Upper lobe of left lung (tissue), 6 donors: ENCODE measurements around the gene DOCK1. TPM values are rescaled to one million over a fixed set of nuclear protein-coding genes. Genes with fewer than 3 reads are reported as not detected.

Experiments used
- ATAC-seq, 2 donors: fragments of 200-7000 bp; cut with Tn5 transposase; one replicate each; pipeline ENCODE4 v1.9.1; 2022; ENCODE audit warnings: mild to moderate bottlenecking in 2 of 2, moderate library complexity in 2 of 2; ENCODE audit not compliant: low FRiP score in 2 of 2
- DNase-seq, 2 donors: peaks; one replicate each; pipeline ENCODE4 v3.0.0-alpha.2; 2019 to 2020
- H3K27ac ChIP-seq, 4 donors: fragments of 200-600 bp; sonication (generic); one replicate each; pipeline ENCODE4 v1.5.1; 2016 to 2019
- H3K27me3 ChIP-seq, 4 donors: fragments of 200-600 bp; sonication (generic); one replicate each; pipeline ENCODE4 v1.5.1; 2017 to 2019
- H3K36me3 ChIP-seq, 4 donors: fragments of 200-600 bp; sonication (generic); one replicate each; pipeline ENCODE4 v1.5.1; 2016 to 2019
- H3K4me1 ChIP-seq, 4 donors: fragments of 200-600 bp; sonication (generic); one replicate each; pipeline ENCODE4 v1.5.1; 2018 to 2019
- H3K4me3 ChIP-seq, 4 donors: fragments of 200-600 bp; sonication (generic); one replicate each; pipeline ENCODE4 v1.5.1; 2017 to 2019; ENCODE audit warnings: mild to moderate bottlenecking in 2 of 4, moderate library complexity in 1 of 4
- H3K9me3 ChIP-seq, 4 donors: fragments of 200-600 bp; sonication (generic); one replicate each; pipeline ENCODE4 v1.5.1; 2018 to 2019
- CTCF ChIP-seq, 6 experiments: fragments of 450-650 bp in 4 of 6; fragments of 200-600 bp in 2 of 6; sonication (generic) in 2 of 6; IDR thresholded peaks; one replicate each; pipeline ENCODE4 v1.5.1; 2016 to 2019; ENCODE audit warnings: antibody characterized with exemption in 6 of 6
- EP300 ChIP-seq, 4 donors: sonication (generic); formaldehyde crosslinking; IDR thresholded peaks; one replicate each; pipeline ENCODE4 v1.5.1; 2017; ENCODE audit warnings: antibody characterized with exemption in 4 of 4, control low read depth in 2 of 4
- POLR2A ChIP-seq, 4 donors: fragments of 450-650 bp; IDR thresholded peaks; one replicate each; pipeline ENCODE4 v1.5.1; 2016 to 2017; ENCODE audit warnings: antibody characterized with exemption in 4 of 4, mild to moderate bottlenecking in 2 of 4
- POLR2AphosphoS5 ChIP-seq, 2 donors: sonication (generic); formaldehyde crosslinking; IDR thresholded peaks; one replicate each; pipeline ENCODE4 v1.5.1; 2017; ENCODE audit warnings: antibody characterized with exemption in 2 of 2
- WGBS, 2 donors: methylation state at CpG; one replicate each; pipeline ENCODE4 v1.1.5; 2017 to 2018; 5-methylcytosine and 5-hydroxymethylcytosine counted together
- total RNA-seq, 6 donors: library from RNA; depleted of rRNA in 4 of 6; stranded (reverse); fragments of >200 nt in 4 of 6; gene quantifications; one replicate each; pipeline versions ENCODE4 v1.1.0 to v1.2.1, GENCODE V29; 2016 to 2021
- donor health status: DM: no; HTN: no; CAD: no; lungs with moderate emphysema.
- donor health status: DM: no; HTN: yes; CAD: no; lungs with severe emphysema.

Gene DOCK1
- total RNA-seq, 6 donors from 2014 or later = 37.5 to 63.9 (median 45.8) TPM

- no peak for ATAC-seq
Observed at GRCh38 chr10:127410030-127410429, 504.8 kb downstream of the DOCK1 start.

GRCh38 chr10:127411062-127411461, 505.8 kb downstream of the DOCK1 start:
- Histone ChIP-seq H3K9me3 (no peaks in the 10 kb centered on the region), H3K27me3 (no peaks in the 10 kb centered on the region), H3K4me3 (no peak overlapping the region), H3K27ac (no peak overlapping the region), H3K36me3 (peaks cover 0 to 14% (median 6%) of the 10 kb centered on the region in 4 donors), H3K4me1 (no peaks in the 10 kb centered on the region)
- ATAC-seq (no peak), DNase-seq (no peak)
- TF ChIP-seq CTCF (IDR thresholded peaks at IDR 0.05) = no peak
- TF ChIP-seq POLR2A (IDR thresholded peaks at IDR 0.05) = no peak
- no peak for TF ChIP-seq POLR2AphosphoS5 (IDR thresholded peaks at IDR 0.05)
- no peak for TF ChIP-seq EP300 (IDR thresholded peaks at IDR 0.05)
- 95 to 100% methylated on average over 7 to 10 of the region's 10 CpGs for WGBS, 2 donors

More at GRCh38 chr10:127410030-127410429, 504.8 kb downstream of the DOCK1 start:
- Histone ChIP-seq H3K4me3 (no peak overlapping the region), H3K4me1 (no peaks in the 10 kb centered on the region), H3K27me3 (no peaks in the 10 kb centered on the region), H3K9me3 (no peaks in the 10 kb centered on the region), H3K36me3 (peaks cover 0 to 14% (median 6%) of the 10 kb centered on the region in 4 donors), H3K27ac (no peak overlapping the region)
- 73 to 87% methylated on average over 9 of the region's 9 CpGs for WGBS, 2 donors
- TF ChIP-seq POLR2AphosphoS5 (IDR thresholded peaks at IDR 0.05) (no peak), CTCF (IDR thresholded peaks at IDR 0.05) (no peak), POLR2A (IDR thresholded peaks at IDR 0.05) (no peak), EP300 (IDR thresholded peaks at IDR 0.05) (no peak)
- no peak for DNase-seq

GRCh38 chr10:127413326-127413725, 508.1 kb downstream of the DOCK1 start:
- no peaks in the 10 kb centered on the region for H3K9me3 ChIP-seq
- TF ChIP-seq POLR2AphosphoS5 (IDR thresholded peaks at IDR 0.05) (no peak), EP300 (IDR thresholded peaks at IDR 0.05) (no peak), CTCF (IDR thresholded peaks at IDR 0.05) (no peak), POLR2A (IDR thresholded peaks at IDR 0.05) (no peak)
- H3K36me3 ChIP-seq = peaks cover 0 to 19% (median 11%) of the 10 kb centered on the region in 4 donors
- no peaks in the 10 kb centered on the region for H3K4me1 ChIP-seq
- no peak overlapping the region for H3K4me3 ChIP-seq
- no peak for ATAC-seq
- H3K27me3 ChIP-seq = no peaks in the 10 kb centered on the region
- no peak overlapping the region for H3K27ac ChIP-seq
- no peak for DNase-seq
- 93% methylated on average over 9 to 11 of the region's 11 CpGs for WGBS, 2 donors

GRCh38 chr10:127414024-127414423, 508.8 kb downstream of the DOCK1 start:
- H3K36me3 ChIP-seq = peaks cover 0 to 24% (median 16%) of the 10 kb centered on the region in 4 donors
- no peaks in the 10 kb centered on the region for H3K9me3 ChIP-seq
- TF ChIP-seq EP300 (IDR thresholded peaks at IDR 0.05) (no peak), POLR2A (IDR thresholded peaks at IDR 0.05) (no peak), POLR2AphosphoS5 (IDR thresholded peaks at IDR 0.05) (no peak), CTCF (IDR thresholded peaks at IDR 0.05) (no peak)
- no peak overlapping the region for H3K4me3 ChIP-seq
- no peaks in the 10 kb centered on the region for H3K27me3 ChIP-seq
- no peak for DNase-seq
- no peaks in the 10 kb centered on the region for H3K4me1 ChIP-seq
- no peak overlapping the region for H3K27ac ChIP-seq
- 90 to 94% methylated on average over 9 of the region's 9 CpGs for WGBS, 2 donors
- no peak for ATAC-seq

GRCh38 chr10:127415116-127415515, 509.9 kb downstream of the DOCK1 start:
- TF ChIP-seq CTCF (IDR thresholded peaks at IDR 0.05) (no peak), EP300 (IDR thresholded peaks at IDR 0.05) (no peak), POLR2AphosphoS5 (IDR thresholded peaks at IDR 0.05) (no peak), POLR2A (IDR thresholded peaks at IDR 0.05) (no peak)
- ATAC-seq (no peak), DNase-seq (no peak)
- peaks cover 0 to 34% (median 23%) of the 10 kb centered on the region in 4 donors for H3K36me3 ChIP-seq
- no peak overlapping the region for H3K27ac ChIP-seq
- no peaks in the 10 kb centered on the region for H3K4me1 ChIP-seq
- no peaks in the 10 kb centered on the region for H3K27me3 ChIP-seq
- WGBS, 2 donors = 88% methylated on average over 9 of the region's 9 CpGs
- no peak overlapping the region for H3K4me3 ChIP-seq
- no peaks in the 10 kb centered on the region for H3K9me3 ChIP-seq
